Hematopoietic multipotent progenitor cell (in vitro differentiated cells): ENCODE results near the gene SCN2A. TPM values are rescaled to one million over a fixed set of nuclear protein-coding genes. Genes with fewer than 3 reads are reported as not detected.
"Not testable (repeated sequence)": the region's sequence is repeated elsewhere in the genome, so short reads cannot be mapped to it uniquely, and the experiment has no call there.

Experiments used
- DNase-seq, 3 donors: peaks; one replicate each; pipeline ENCODE4 v3.0.0-alpha.2; 2011 to 2015; ENCODE audit warnings: low read depth in 2 of 3, low spot score in 2 of 3
- total RNA-seq: library from RNA; depleted of rRNA; stranded (reverse); fragments of >200 nt; gene quantifications from one replicate; pipeline ENCODE4 v1.2.3, GENCODE V29; 2012

Gene SCN2A
- total RNA-seq, 1 donor: under 0.01 TPM

DNA sequence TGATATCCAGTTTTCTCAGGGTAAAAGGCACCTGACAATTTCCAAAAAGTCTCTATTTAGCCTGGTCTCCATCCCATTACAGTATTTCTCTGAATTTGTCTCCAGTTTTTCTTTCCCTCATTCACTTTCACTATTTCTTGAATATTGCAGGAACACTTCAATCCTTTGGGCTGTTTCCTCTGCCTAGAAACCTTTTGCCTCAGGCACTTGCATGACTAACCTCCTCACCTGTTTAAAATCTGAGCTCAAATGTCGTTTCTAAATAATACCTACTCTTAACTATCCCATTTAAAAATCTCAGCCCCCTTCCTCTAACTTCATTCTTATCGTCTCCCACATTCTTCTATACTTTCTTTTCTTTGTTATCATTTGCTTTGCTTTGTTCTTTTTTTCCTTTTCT lies 9.0 kb downstream of the SCN2A start:
- no peak for DNase-seq

DNA sequence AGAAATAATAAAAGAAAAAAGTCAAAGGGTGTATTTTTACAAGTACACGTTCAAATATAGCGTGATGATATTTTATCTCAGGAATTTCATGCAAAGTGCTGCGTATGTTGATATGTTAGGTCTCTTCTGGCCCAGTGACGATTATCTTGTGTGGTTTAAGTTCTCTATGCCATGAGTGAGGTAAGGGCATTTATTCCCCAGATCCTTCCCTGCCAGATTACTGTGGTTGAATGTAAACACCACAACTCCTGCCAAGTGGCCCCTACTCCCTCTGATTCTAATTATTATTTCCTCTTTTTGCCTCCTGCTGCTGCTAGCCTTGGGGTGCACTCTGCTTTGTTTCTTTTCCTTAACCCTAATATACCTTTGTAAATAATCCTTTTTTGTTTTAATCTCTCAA lies 12.2 kb downstream of the SCN2A start:
- peak in 1 of 3 donors; percentile 35 for DNase-seq

DNA sequence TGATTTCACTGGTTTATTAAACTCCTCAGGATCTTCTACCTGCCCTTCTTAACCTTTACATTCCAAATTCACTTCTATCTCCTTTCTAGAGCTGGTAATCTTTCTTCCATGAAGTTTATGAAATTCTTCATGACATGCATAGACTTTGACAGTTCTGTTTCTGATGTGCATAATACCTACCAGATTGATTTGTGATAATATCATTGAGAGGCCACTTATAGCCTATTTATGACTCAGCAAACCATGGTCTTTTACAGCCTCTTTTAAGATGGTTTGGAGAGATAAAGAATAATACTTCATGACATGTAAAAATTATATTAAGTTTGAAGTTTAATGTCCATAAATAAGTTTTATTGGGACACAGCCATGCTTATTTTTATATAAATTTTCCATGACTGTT lies 14.0 kb downstream of the SCN2A start:
- DNase-seq: no peak

DNA sequence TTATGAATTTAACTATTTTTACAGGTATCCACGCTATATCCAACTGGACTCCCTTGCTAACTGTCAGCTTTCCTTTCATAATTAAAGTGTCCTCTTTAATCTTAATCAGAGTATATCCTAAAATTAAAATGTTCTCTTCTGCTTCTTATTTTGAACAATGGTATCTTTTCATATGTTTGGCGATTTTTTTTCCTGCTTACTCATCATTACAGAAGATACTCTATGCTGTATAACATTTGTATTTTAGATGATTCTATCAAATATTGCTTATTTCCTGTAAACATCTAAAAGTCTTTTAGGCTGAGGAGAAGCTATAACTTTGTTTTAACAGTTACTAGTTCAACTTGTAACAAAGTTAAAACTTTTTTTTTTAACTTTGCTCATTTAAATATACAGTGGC lies 17.4 kb downstream of the SCN2A start:
- no peak for DNase-seq

DNA sequence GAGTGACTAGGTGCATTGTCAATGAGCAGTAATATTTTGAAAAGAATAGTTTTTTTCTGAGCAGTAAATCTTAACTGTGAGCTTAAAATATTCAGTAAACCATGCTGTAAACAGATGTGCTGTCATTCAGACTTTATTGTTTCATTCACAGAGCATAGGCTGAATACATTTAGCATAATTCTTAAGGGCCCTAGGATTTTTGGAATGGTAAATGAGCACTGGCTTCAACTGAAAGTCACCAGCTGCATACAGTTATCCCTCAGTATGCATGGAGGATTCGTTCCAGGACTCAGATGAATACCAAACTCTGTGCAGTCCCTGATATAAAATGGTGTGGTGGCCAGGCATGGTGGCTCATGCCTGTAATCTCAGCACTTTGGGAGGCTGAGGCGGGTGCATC lies 21.1 kb downstream of the SCN2A start:
- DNase-seq: not testable (repeated sequence)

DNA sequence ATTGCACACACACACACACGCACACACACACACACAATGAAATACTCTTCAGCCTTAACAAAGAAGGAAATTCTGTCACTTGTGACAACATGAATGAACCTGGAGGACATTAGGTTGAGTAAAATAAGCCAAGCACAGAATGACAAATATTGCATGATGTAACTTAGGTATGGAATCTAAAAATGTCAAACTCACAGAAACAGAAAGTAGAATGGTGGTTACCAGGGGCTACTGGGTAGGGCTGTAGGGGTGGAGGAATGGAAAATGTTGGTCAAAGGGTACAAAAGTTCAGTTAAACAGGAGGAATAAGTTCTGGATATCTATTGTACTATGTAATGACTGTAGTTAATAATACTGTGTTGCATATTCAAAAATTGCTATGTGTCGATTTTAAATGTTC lies 29.5 kb downstream of the SCN2A start:
- no peak for DNase-seq

DNA sequence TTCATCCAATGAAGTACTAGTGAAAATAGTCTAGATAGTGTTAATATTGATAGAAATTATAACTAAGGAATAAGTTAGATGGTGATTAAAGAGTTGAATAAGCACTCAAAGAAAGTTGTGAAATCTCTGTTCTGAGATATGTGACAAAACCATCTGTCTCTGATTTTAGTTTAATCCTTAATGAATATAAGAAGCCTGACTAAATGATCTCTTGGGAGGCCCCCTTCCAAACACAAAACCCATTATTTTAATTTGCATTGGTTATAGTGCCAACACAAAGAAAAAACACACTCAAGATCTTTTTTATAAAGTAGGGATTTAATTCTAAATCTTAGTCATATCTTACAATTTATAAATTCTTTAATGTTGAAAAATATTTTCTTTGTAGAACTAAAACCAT lies 34.0 kb downstream of the SCN2A start:
- no peak for DNase-seq

DNA sequence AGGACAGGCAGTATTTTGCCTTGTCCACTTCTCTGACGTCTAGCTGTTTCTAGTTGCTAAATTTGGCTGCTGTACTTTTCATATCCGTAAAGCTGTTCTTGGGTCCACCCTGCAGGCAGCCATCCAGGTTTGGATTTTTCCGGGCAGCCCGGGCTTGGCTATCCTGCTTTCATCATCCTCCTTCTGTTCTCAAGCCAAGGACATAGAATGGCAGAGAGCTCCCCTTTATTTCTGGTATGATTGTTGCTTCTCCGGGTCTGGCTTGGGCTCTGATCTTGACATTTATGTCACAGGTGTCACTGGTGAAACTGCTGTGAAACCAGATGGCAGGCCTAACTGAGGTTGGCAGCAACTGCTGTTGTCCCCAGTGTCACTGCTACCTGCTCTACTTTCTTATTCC lies 35.5 kb downstream of the SCN2A start:
- DNase-seq: no peak

DNA sequence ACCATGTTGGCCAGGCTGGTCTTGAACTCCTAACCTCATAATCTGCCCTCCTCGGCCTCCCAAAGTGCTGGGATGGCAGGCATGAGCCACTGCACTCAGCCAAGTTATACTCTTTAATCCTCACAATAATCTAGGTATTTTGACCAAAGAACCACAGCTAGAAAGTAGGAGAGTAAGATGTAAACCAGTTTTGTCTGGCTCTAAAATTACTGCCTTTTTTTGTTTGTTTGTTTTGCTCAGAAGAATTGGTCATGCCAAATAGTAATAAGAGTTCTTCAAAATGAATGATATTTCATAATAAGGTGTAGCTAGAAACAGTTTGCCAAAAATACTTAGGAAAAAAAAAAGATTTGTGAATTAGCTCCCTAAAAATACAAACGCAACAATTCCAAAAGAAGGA lies 36.7 kb downstream of the SCN2A start:
- no peak for DNase-seq

DNA sequence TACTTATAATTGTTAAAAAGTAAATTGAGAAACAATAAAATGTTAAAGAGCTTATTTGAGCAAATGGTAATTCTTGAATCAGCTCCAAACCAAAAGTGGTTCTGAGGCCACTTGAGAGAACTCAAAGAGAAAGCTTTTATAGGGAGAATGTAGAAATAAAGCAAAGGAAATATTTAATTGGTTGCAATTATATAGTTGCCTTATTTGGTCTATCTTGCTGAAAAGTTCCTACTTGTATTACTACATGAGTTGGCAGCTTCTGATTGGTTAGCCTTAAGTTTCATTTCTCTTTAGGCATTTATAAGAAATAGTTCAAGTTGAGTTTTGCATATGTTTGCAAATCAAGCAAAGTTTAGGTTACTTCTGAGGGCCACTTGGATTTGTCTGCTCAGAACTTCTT lies 38.1 kb downstream of the SCN2A start:
- no peak for DNase-seq

DNA sequence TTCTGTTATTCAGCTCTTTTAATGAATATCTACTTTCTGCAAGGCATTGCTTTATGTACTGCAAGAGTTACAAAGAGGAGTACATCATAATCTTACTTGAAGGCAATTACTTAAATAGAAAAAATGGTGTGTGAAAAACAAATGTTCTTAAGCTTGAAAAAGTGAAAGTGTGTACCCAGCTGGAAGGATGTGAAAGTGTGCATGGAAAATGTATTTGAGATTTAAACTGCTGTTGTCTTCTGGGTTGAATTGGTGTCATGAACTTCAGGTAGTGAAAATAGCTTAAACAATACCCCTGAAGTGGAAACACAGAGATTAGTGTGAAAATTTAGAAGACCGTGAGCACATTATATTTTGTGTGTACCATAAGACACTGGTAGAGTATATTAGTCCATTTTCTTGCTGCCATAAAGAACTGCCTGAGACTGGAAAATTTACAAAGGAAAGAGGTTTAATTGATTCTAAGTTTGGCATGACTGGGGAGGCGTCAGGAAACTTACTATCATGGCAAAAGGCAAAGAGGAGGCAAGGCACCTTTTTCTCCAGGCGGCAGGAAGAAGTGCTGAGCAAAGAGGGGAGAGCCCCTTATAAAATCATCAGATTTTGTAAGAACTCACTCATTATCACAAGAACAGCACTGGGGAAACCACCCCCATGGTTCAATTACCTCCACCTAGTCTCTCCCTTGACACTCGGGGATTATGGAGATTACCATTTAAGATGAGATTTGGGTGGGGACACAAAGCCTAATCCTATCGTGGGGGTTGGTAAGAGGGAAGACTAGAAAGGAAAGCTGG lies 38.8 kb downstream of the SCN2A start:
- DNase-seq: no peak

DNA sequence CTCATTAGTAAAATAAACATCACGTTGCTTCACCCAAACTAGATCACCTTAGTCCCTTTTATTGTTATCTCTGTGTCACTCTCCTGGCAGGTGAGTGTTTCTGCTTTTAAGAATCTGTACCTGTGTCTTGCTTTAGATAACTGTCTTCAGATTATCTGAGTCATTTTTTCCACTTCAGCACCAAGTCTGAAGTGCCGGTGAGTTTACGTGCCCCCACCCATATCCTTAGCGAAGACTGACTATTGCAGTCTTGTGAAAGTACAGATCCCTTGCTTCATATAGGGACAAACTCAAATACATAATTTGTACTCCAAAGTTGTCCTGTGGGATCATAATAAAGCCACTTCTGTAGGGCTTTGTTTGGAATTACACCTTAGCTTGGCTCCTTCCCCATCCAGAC lies 41.1 kb downstream of the SCN2A start:
- DNase-seq: no peak

DNA sequence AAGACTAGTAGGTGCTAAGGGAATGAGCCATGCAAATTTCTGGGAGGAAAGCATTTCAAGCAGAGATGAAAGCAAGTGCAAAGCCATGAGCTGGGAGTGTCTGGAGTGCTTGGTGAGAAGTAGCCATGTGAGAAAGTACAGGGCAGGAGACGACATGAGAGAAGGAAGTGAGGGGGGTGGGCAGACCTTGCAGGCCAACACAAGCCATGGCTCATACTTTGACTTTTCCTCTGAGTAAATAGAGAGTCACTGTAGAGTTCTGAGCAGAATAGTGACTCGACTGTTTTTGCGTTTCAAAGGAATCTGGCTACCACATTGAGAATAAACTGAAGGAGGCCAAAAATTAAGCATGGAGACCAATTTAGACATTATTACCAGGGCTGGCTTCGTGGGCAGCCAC lies 42.2 kb downstream of the SCN2A start:
- no peak for DNase-seq

DNA sequence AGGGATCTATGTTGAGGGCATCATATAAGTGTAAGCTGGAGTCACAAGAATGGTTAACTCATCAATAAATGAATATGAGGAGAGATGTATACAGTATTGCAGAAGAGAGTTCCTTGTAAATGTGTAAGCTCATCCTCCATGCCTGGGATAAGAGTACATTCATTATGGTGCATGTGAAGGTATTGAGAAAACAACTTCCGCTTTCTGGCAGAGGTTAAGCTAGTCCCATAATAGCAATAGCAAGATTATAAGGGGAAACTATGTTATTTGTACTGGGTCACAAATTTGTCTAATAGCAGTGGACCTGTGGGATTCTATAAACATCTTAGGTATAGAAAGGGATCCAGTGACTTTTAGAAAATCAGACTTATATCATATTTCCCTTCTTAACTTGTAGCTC lies 44.1 kb downstream of the SCN2A start:
- no peak for DNase-seq

DNA sequence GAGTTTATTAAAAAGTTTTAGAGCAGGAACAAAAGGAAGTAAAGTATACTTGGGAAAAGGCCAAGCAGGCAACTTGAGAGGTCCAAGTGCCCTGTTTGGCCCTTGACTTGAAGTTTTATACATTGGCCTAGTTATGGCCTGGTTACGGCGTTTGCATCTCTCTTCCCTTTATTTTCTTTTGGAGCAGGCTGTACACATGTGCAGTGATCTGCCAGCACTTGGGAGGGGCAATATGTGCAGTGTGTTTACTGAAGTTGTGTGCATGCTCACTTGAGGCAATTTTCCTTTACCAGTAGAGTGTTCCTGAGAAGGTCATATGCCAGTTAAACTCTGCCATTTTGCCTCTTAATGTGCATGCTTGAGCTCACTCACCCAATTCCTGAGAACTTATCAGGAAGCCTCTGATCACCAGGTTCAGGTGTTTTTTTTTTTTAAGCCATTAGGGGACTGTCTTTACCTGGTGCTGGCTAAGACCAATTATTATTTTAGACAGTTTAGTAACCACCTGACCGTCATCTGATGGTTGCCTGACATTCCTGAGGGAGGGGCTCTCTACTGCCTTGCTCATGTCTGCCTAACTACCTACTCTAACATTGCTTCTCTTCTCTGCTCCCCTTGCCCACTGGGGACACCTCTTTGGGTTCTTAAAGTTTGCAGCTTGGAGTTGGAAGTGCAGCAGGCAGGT lies 48.0 kb downstream of the SCN2A start:
- DNase-seq: no peak

DNA sequence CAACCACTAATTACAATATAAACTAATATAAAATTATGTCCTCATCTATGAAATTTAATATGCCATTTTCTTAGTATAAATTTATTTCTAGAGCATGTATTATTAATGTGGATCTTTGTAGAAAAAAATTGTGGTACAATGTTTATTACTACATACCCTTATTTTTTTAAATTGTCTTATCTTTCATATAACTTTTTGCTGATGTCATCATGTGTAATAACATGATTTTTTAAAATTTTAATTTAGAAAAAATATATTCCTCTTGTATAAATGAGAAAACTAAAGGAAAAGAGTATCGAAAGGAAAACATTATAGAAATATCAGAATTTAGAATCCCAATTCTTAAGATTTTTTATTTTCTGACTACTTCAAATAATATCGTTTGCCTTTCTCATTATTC lies 49.9 kb downstream of the SCN2A start:
- no peak for DNase-seq

DNA sequence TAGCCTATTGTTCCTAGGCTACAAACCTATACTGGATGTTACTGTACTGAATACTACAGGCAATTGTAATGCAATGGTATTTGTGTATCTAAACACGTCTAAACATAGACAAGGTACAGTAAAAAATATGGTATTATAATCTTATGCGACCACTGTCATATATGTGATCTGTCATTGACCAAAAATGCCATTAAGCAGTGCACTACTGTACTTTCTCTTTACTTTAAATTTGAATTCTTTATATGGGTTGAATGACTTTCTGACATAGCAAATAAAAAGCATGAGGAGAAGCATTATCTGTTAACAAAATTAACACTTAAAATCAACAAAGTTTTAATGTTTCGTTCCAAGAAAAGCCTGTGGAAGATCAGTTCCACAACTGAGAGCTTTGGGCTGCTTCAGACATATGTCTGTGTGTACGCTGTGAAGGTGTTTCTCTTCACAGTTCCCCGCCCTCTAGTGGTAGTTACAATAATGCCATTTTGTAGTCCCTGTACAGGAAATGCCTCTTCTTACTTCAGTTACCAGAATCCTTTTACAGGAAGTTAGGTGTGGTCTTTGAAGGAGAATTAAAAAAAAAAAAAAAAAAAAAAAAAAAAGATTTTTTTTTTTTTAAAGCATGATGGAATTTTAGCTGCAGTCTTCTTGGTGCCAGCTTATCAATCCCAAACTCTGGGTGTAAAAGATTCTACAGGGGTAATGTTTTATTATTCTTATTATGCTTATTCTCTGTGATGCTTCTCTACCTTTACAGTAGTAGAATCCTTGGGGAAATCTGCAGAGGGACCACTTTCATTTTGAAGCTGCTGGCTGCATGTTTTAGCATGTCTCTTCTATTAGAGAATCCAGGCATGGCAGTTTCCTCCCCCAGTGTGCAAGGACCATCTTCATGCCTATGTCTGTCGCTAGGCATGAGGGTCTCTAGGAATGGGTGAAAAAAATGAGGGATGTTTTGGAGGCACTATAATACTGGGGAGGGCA lies 54.5 kb downstream of the SCN2A start:
- DNase-seq: peak; percentile 30 to 93 (median 86)

DNA sequence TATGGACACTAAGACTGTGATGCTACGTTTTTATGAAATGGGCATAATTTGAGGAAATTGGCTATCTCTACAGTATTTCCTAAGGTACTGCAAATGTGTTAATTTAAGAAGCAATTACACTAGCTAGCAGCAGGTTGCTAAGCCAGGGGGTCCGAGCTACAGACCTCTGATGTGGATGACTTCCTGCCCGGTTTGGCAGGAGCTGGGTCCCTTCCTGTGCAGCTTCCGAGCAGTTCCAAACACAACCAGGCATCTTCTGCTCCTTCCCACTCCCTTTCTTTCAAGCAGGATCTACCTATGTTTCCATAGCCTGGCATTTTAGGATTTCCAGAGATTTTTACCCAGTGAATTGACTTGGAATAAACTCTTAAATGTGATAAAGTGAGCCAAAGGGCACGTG lies 55.7 kb downstream of the SCN2A start:
- no peak for DNase-seq

DNA sequence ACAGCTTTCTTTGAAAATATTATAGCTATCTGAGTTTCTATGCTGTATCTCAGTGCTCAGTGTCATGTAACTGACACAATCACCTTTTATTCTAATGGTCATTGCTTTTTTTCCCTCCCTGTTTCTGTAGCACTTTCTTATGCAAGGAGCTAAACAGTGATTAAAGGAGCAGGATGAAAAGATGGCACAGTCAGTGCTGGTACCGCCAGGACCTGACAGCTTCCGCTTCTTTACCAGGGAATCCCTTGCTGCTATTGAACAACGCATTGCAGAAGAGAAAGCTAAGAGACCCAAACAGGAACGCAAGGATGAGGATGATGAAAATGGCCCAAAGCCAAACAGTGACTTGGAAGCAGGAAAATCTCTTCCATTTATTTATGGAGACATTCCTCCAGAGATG lies 56.4 kb downstream of the SCN2A start:
- no peak for DNase-seq

DNA sequence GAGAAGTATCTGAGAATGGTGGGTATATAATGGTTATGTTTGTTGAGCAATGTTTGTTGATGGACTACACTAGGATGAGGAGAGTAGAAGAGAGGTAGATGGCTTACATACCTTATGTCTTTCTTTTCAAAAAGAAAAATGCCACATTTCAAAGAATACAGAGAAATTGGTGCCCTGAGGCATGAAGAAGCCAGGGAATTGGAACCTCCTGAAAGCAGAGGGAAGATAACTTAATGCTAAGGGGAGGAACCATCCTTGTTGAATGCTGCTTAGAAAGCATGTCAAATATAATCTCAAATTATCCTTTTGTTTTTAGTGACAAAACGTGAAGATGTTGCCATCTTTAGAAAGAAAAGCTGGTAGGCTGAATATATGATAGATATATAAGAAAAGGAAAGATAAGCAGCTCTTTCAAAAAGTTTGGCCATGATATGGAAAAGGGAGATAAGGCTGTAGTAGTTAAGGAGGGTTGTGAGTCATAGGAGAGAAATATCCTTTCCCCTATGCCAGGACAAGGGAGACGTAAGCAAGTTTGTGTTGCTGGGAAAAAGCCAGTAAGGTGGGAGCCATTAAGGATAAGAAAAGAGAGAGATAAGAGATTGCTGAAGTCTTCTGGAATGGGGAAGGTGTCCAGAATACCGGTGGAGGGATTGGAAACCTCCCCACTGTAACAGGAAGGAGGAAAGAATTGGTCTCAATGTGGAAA lies 66.3 kb downstream of the SCN2A start:
- no peak for DNase-seq

DNA sequence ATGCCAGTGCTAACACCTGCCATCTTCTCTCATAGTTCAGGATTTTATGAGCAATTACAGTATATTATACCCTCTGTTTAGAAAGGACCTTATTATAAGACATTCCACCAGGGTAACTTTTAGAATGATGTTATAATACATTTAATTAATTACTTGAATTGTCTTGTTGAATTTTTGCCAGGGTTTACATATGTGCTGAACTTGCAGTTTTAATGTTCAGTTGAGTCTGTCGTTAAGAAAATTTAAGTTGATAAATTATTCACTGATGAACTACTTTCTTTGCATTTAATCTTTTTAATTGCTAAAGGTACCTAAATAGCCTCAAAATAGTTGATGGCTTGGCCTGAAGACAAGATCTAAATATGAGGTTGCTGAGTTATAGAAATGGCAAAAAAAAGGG lies 68.1 kb downstream of the SCN2A start:
- DNase-seq: no peak
